ENCODE results near the gene CHIC2.

CHIC2 gene

GRCh38 chr4:54077812-54078211 is 13.4 kb upstream of the CHIC2 start:
- no peak overlapping the region for H3K4me3 ChIP-seq (ENCODE audit: low read depth, low read length)
- TF ChIP-seq CTCF (IDR thresholded peaks at IDR 0.05; ENCODE audit: low read depth, low read length, missing control alignments), result no peak
- no peak for DNase-seq (ENCODE audit: low read depth)

- no peak for TF ChIP-seq CTCF (IDR thresholded peaks at IDR 0.05; ENCODE audit: low read depth, low read length, missing control alignments)
- DNase-seq (ENCODE audit: low read depth), result no peak
- no peak overlapping the region for H3K4me3 ChIP-seq (ENCODE audit: low read depth, low read length)
Observed at GRCh38 chr4:54076673-54077072, 12.3 kb upstream of the CHIC2 start.

GRCh38 chr4:54074381-54074780 is 10.0 kb upstream of the CHIC2 start:
- TF ChIP-seq CTCF (IDR thresholded peaks at IDR 0.05; ENCODE audit: low read depth, low read length, missing control alignments), result no peak
- no peak for DNase-seq (ENCODE audit: low read depth)
- H3K4me3 ChIP-seq (ENCODE audit: low read depth, low read length), result no peak overlapping the region

- no peak for DNase-seq (ENCODE audit: low read depth)
- TF ChIP-seq CTCF (IDR thresholded peaks at IDR 0.05; ENCODE audit: low read depth, low read length, missing control alignments), result no peak
- H3K4me3 ChIP-seq (ENCODE audit: low read depth, low read length), result no peak overlapping the region
Observed at GRCh38 chr4:54073271-54073880, 9.0 kb upstream of the CHIC2 start.

GRCh38 chr4:54067166-54067565 is 2.8 kb upstream of the CHIC2 start:
- no peak for DNase-seq (ENCODE audit: low read depth)
- TF ChIP-seq CTCF (IDR thresholded peaks at IDR 0.05; ENCODE audit: low read depth, low read length, missing control alignments), result no peak
- no peak overlapping the region for H3K4me3 ChIP-seq (ENCODE audit: low read depth, low read length)

- TF ChIP-seq CTCF (IDR thresholded peaks at IDR 0.05; ENCODE audit: low read depth, low read length, missing control alignments), result no peak
- no peak for DNase-seq (ENCODE audit: low read depth)
- no peak overlapping the region for H3K4me3 ChIP-seq (ENCODE audit: low read depth, low read length)
Observed at GRCh38 chr4:54066718-54067129, 2.3 kb upstream of the CHIC2 start.

- TF ChIP-seq CTCF (IDR thresholded peaks at IDR 0.05; ENCODE audit: low read depth, low read length, missing control alignments), result no peak
- no peak overlapping the region for H3K4me3 ChIP-seq (ENCODE audit: low read depth, low read length)
- DNase-seq (ENCODE audit: low read depth), result no peak
Observed at GRCh38 chr4:54066088-54066415, 1.6 kb upstream of the CHIC2 start.

All from GM12864 (cell line).